ENCODE results near the gene TTLL5. TPM values are rescaled to one million over a fixed set of nuclear protein-coding genes. Genes with fewer than 3 reads are reported as not detected.

The TTLL5 gene
- total and polyA plus RNA-seq, 4 donors = 30.4 to 40.1 (median 33.1) TPM

GRCh38 chr14:75770635-75771034 lies 109.6 kb downstream of the TTLL5 start:
- Histone ChIP-seq H3K4me3 (ENCODE audit: low read depth, low read length) (no peak overlapping the region), H3K27me3 (ENCODE audit: control insufficient read depth, insufficient read depth, low read length) (no peaks in the 10 kb centered on the region), H3K36me3 (ENCODE audit: control insufficient read depth, insufficient read depth, low read length) (peaks cover 10% of the 10 kb centered on the region), H3K9me3 (ENCODE audit: control insufficient read depth, insufficient read depth, low read length) (no peaks in the 10 kb centered on the region), H3K4me1 (ENCODE audit: control insufficient read depth, insufficient read depth, low read length) (peaks cover 4% of the 10 kb centered on the region), H3K27ac (ENCODE audit: low read depth, low read length) (no peak overlapping the region)
- no peak for DNase-seq (ENCODE audit: low read depth in 4 of 6, low spot score in 6 of 6)
- 90% methylated on average over 2 of the region's 2 CpGs for WGBS (ENCODE audit: insufficient coverage)

DNA sequence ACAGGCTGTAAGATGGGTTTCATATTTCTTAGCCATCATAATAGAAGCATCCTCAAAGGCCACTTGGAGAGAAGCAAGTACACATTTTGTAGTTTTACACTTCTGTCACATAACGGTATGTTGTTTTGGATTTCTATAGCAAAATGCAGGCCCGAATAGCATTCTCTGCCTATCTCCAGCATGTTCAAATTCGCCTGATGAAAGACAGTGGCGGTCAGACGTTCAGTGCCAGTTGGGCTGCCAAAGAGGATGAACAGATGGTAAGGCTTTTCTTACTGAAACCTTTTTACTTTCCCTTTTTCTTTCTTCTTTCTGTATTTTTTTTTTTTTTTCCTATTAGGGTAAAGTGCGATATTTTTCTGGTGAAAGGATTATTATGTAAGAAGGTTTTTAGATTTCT lies 110.5 kb downstream of the TTLL5 start:
- H3K4me3 ChIP-seq (ENCODE audit: low read depth, low read length) = no peak overlapping the region
- H3K9me3 ChIP-seq (ENCODE audit: control insufficient read depth, insufficient read depth, low read length) = no peaks in the 10 kb centered on the region
- no peaks in the 10 kb centered on the region for H3K27me3 ChIP-seq (ENCODE audit: control insufficient read depth, insufficient read depth, low read length)
- H3K4me1 ChIP-seq (ENCODE audit: control insufficient read depth, insufficient read depth, low read length) = peaks cover 4% of the 10 kb centered on the region
- WGBS (ENCODE audit: insufficient coverage) = no CpG with 5 or more reads among the region's 6 CpGs
- peak in 2 of 6 donors; percentile 5 to 79 for DNase-seq (ENCODE audit: low read depth in 4 of 6, low spot score in 6 of 6)
- H3K27ac ChIP-seq (ENCODE audit: low read depth, low read length) = no peak overlapping the region
- H3K36me3 ChIP-seq (ENCODE audit: control insufficient read depth, insufficient read depth, low read length) = peaks cover 9% of the 10 kb centered on the region

- peaks cover 4% of the 10 kb centered on the region for H3K4me1 ChIP-seq (ENCODE audit: control insufficient read depth, insufficient read depth, low read length)
- no peak overlapping the region for H3K4me3 ChIP-seq (ENCODE audit: low read depth, low read length)
- H3K9me3 ChIP-seq (ENCODE audit: control insufficient read depth, insufficient read depth, low read length) = no peaks in the 10 kb centered on the region
- H3K36me3 ChIP-seq (ENCODE audit: control insufficient read depth, insufficient read depth, low read length) = peaks cover 9% of the 10 kb centered on the region
- H3K27ac ChIP-seq (ENCODE audit: low read depth, low read length) = no peak overlapping the region
- DNase-seq (ENCODE audit: low read depth in 4 of 6, low spot score in 6 of 6) = no peak
- no peaks in the 10 kb centered on the region for H3K27me3 ChIP-seq (ENCODE audit: control insufficient read depth, insufficient read depth, low read length)
Measured at GRCh38 chr14:75773046-75773445, 112.0 kb downstream of the TTLL5 start.

- peaks cover 9% of the 10 kb centered on the region for H3K36me3 ChIP-seq (ENCODE audit: control insufficient read depth, insufficient read depth, low read length)
- no peaks in the 10 kb centered on the region for H3K27me3 ChIP-seq (ENCODE audit: control insufficient read depth, insufficient read depth, low read length)
- no peak for DNase-seq (ENCODE audit: low read depth in 4 of 6, low spot score in 6 of 6)
- H3K9me3 ChIP-seq (ENCODE audit: control insufficient read depth, insufficient read depth, low read length) = no peaks in the 10 kb centered on the region
- H3K27ac ChIP-seq (ENCODE audit: low read depth, low read length) = no peak overlapping the region
- no peaks in the 10 kb centered on the region for H3K4me1 ChIP-seq (ENCODE audit: control insufficient read depth, insufficient read depth, low read length)
- 100% methylated on average over 1 of the region's 7 CpGs for WGBS (ENCODE audit: insufficient coverage)
- no peak overlapping the region for H3K4me3 ChIP-seq (ENCODE audit: low read depth, low read length)
Measured at GRCh38 chr14:75781096-75781495, 120.0 kb downstream of the TTLL5 start.

- Histone ChIP-seq H3K27me3 (ENCODE audit: control insufficient read depth, insufficient read depth, low read length) (no peaks in the 10 kb centered on the region), H3K4me3 (ENCODE audit: low read depth, low read length) (no peak overlapping the region), H3K9me3 (ENCODE audit: control insufficient read depth, insufficient read depth, low read length) (no peaks in the 10 kb centered on the region), H3K27ac (ENCODE audit: low read depth, low read length) (no peak overlapping the region), H3K36me3 (ENCODE audit: control insufficient read depth, insufficient read depth, low read length) (peaks cover 13% of the 10 kb centered on the region), H3K4me1 (ENCODE audit: control insufficient read depth, insufficient read depth, low read length) (no peaks in the 10 kb centered on the region)
- WGBS (ENCODE audit: insufficient coverage) = 88% methylated on average over 4 of the region's 5 CpGs
- DNase-seq (ENCODE audit: low read depth in 4 of 6, low spot score in 6 of 6) = no peak
Measured at GRCh38 chr14:75783184-75783583, 122.1 kb downstream of the TTLL5 start.

- Histone ChIP-seq H3K36me3 (ENCODE audit: control insufficient read depth, insufficient read depth, low read length) (peaks cover 13% of the 10 kb centered on the region), H3K27me3 (ENCODE audit: control insufficient read depth, insufficient read depth, low read length) (no peaks in the 10 kb centered on the region), H3K9me3 (ENCODE audit: control insufficient read depth, insufficient read depth, low read length) (no peaks in the 10 kb centered on the region), H3K4me1 (ENCODE audit: control insufficient read depth, insufficient read depth, low read length) (no peaks in the 10 kb centered on the region), H3K27ac (ENCODE audit: low read depth, low read length) (no peak overlapping the region), H3K4me3 (ENCODE audit: low read depth, low read length) (no peak overlapping the region)
- WGBS (ENCODE audit: insufficient coverage) = 100% methylated on average over 1 of the region's 3 CpGs
- DNase-seq (ENCODE audit: low read depth in 4 of 6, low spot score in 6 of 6) = no peak
Measured at GRCh38 chr14:75783602-75784313, 122.7 kb downstream of the TTLL5 start.

GRCh38 chr14:75784314-75784686 lies 123.3 kb downstream of the TTLL5 start:
- WGBS (ENCODE audit: insufficient coverage) = no CpG with 5 or more reads among the region's 3 CpGs
- Histone ChIP-seq H3K9me3 (ENCODE audit: control insufficient read depth, insufficient read depth, low read length) (no peaks in the 10 kb centered on the region), H3K4me3 (ENCODE audit: low read depth, low read length) (no peak overlapping the region), H3K36me3 (ENCODE audit: control insufficient read depth, insufficient read depth, low read length) (peaks cover 13% of the 10 kb centered on the region), H3K27ac (ENCODE audit: low read depth, low read length) (no peak overlapping the region), H3K27me3 (ENCODE audit: control insufficient read depth, insufficient read depth, low read length) (no peaks in the 10 kb centered on the region), H3K4me1 (ENCODE audit: control insufficient read depth, insufficient read depth, low read length) (no peaks in the 10 kb centered on the region)
- no peak for DNase-seq (ENCODE audit: low read depth in 4 of 6, low spot score in 6 of 6)

DNA sequence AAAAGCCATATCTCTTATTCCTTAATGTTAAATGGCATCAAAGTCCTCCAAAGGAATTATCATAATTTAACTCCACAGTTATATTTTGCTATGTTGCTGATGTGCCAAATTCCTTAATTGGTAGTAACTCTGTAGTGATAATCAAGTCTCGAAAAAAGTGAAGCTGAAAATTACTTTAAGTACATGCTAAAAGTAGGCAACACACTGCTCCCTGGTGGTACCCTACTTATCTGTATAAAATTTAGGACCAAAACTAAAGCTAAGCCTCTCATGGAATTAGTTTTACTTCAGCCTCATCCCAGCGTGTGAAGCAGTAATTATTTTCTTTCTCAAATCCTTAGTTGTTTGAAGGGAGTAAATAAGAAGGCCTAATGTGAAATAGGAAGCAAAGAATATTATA lies 132.8 kb downstream of the TTLL5 start:
- H3K27me3 ChIP-seq (ENCODE audit: control insufficient read depth, insufficient read depth, low read length) = no peaks in the 10 kb centered on the region
- peaks cover 5% of the 10 kb centered on the region for H3K36me3 ChIP-seq (ENCODE audit: control insufficient read depth, insufficient read depth, low read length)
- WGBS (ENCODE audit: insufficient coverage) = no CpG with 5 or more reads among the region's 2 CpGs
- H3K4me3 ChIP-seq (ENCODE audit: low read depth, low read length) = no peak overlapping the region
- peaks cover 2% of the 10 kb centered on the region for H3K9me3 ChIP-seq (ENCODE audit: control insufficient read depth, insufficient read depth, low read length)
- H3K4me1 ChIP-seq (ENCODE audit: control insufficient read depth, insufficient read depth, low read length) = no peaks in the 10 kb centered on the region
- no peak overlapping the region for H3K27ac ChIP-seq (ENCODE audit: low read depth, low read length)
- no peak for DNase-seq (ENCODE audit: low read depth in 4 of 6, low spot score in 6 of 6)

DNA sequence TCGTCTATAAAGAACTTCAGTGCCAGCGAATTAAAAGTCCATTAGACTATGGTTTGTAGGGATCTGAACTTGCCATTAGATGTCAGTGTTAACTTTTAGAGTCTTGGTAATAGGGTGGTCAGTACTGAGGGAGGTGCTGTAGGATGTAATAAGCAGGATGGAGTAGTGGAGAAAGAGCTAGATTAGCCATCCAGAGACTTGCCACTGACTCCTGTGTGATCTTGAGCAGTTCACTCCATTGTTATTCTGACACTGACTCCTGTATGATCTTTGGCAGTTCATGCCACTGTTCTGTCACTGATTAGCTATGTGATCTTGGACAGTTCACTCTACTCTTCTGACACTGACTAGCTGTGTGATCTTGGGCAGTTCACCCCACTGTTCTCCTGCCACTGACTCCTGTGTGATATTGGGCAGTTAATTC lies 133.6 kb downstream of the TTLL5 start:
- Histone ChIP-seq H3K27ac (ENCODE audit: low read depth, low read length) (no peak overlapping the region), H3K4me1 (ENCODE audit: control insufficient read depth, insufficient read depth, low read length) (no peaks in the 10 kb centered on the region), H3K9me3 (ENCODE audit: control insufficient read depth, insufficient read depth, low read length) (peaks cover 2% of the 10 kb centered on the region), H3K36me3 (ENCODE audit: control insufficient read depth, insufficient read depth, low read length) (peaks cover 5% of the 10 kb centered on the region), H3K4me3 (ENCODE audit: low read depth, low read length) (no peak overlapping the region), H3K27me3 (ENCODE audit: control insufficient read depth, insufficient read depth, low read length) (no peaks in the 10 kb centered on the region)
- 64% methylated on average over 2 of the region's 2 CpGs for WGBS (ENCODE audit: insufficient coverage)
- peak in 2 of 6 donors; percentile 9 to 48 for DNase-seq (ENCODE audit: low read depth in 4 of 6, low spot score in 6 of 6)

- Histone ChIP-seq H3K4me1 (ENCODE audit: control insufficient read depth, insufficient read depth, low read length) (peaks cover 6% of the 10 kb centered on the region), H3K9me3 (ENCODE audit: control insufficient read depth, insufficient read depth, low read length) (peaks cover 2% of the 10 kb centered on the region), H3K27ac (ENCODE audit: low read depth, low read length) (no peak overlapping the region), H3K27me3 (ENCODE audit: control insufficient read depth, insufficient read depth, low read length) (no peaks in the 10 kb centered on the region), H3K4me3 (ENCODE audit: low read depth, low read length) (no peak overlapping the region), H3K36me3 (ENCODE audit: control insufficient read depth, insufficient read depth, low read length) (no peaks in the 10 kb centered on the region)
- WGBS (ENCODE audit: insufficient coverage) = 90% methylated on average over 5 of the region's 5 CpGs
- no peak for DNase-seq (ENCODE audit: low read depth in 4 of 6, low spot score in 6 of 6)
Measured at GRCh38 chr14:75800792-75801191, 139.7 kb downstream of the TTLL5 start.

Measured in spinal cord (tissue), 10 donors.